ENCODE measurements around the gene ABL2.

DNA sequence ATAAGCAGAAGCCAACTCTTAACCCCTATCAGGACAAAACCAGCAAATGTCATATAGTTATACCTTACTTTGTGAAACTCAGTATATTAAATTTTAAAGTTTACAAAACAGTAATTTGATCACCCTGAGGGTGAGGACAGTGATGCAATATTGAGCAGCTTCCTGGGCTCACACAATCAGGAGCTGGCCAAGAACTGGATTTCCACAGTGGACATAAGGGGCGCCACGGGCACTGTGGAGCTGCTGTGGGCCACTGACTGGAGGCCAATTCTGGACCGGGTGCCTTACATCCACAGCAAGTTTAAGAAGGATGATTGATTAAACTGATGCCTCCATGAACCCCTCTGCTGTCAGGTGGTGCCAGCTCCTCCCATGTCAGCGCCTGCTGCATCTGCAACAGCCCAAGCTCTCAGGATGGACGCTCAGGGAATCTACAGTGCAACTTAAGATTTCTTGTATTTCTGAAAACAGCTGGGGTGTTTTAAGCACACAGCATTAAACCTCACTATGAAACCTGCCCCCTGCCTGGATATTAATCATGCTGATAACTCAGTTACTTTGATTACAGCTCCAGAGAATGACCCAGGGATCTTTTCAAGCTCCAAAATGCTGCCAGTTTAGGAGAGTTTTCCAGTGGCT is 91.7 kb downstream of the ABL2 start:
- TF ChIP-seq, protein P1, sequence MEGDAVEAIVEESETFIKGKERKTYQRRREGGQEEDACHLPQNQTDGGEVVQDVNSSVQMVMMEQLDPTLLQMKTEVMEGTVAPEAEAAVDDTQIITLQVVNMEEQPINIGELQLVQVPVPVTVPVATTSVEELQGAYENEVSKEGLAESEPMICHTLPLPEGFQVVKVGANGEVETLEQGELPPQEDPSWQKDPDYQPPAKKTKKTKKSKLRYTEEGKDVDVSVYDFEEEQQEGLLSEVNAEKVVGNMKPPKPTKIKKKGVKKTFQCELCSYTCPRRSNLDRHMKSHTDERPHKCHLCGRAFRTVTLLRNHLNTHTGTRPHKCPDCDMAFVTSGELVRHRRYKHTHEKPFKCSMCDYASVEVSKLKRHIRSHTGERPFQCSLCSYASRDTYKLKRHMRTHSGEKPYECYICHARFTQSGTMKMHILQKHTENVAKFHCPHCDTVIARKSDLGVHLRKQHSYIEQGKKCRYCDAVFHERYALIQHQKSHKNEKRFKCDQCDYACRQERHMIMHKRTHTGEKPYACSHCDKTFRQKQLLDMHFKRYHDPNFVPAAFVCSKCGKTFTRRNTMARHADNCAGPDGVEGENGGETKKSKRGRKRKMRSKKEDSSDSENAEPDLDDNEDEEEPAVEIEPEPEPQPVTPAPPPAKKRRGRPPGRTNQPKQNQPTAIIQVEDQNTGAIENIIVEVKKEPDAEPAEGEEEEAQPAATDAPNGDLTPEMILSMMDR (IDR thresholded peaks at IDR 0.05) = no peak
- TF ChIP-seq POLR2A (IDR thresholded peaks at IDR 0.05) (no peak), POLR2AphosphoS5 (IDR thresholded peaks at IDR 0.05; ENCODE audit: insufficient read depth in 1 of 2, low read depth in 1 of 2) (peak in 1 of 2 donors; percentile 22)

Data from vagina (tissue), 2 donors.